Activated CD4-positive, alpha-beta memory T cell treated with anti-CD3 and anti-CD28 coated beads, Interleukin-2, amount 10 ng/mL, durations not matched to agents 7 days and 5 days (primary cell): Measurements from ENCODE around the gene SRRM4. TPM values are rescaled to one million over a fixed set of nuclear protein-coding genes. Genes with fewer than 3 reads are reported as not detected.

Experiments
- CTCF ChIA-PET: fragments of 350-600 bp; sonication (Branson Sonifier 250); formaldehyde crosslinking; loops from one replicate; lab custom pipeline; 2021; ENCODE audit warnings: antibody characterized with exemption, inconsistent platforms; lab: Charles Lee
- POLR2A ChIA-PET: fragments of 350-600 bp; sonication (Branson Sonifier 250); formaldehyde crosslinking; loops from one replicate; lab custom pipeline; 2021; ENCODE audit warnings: antibody characterized with exemption; lab: Charles Lee
- DNase-seq: peaks from one replicate; pipeline ENCODE4 v3.0.0-alpha.2; 2020
- H3K27ac Mint-ChIP-seq: one replicate; pipeline ENCODE4 v1.8.0; 2021; ENCODE audit warnings: mild to moderate bottlenecking, mixed read lengths
- H3K27me3 Mint-ChIP-seq: one replicate; pipeline ENCODE4 v1.8.0; 2021; ENCODE audit warnings: mixed read lengths
- H3K36me3 Mint-ChIP-seq: one replicate; pipeline ENCODE4 v1.8.0; 2021; ENCODE audit warnings: low read depth, mixed read lengths
- H3K4me1 Mint-ChIP-seq: one replicate; pipeline ENCODE4 v1.8.0; 2021; ENCODE audit warnings: mixed read lengths
- H3K4me3 Mint-ChIP-seq: one replicate; pipeline ENCODE4 v1.8.0; 2021; ENCODE audit warnings: mild to moderate bottlenecking, mixed read lengths
- H3K9me3 Mint-ChIP-seq: one replicate; pipeline ENCODE4 v1.8.0; 2021; ENCODE audit warnings: mixed read lengths
- total RNA-seq, 2 experiments: library from RNA; stranded (reverse); gene quantifications; one replicate each; pipeline ENCODE4 v1.2.3, GENCODE V29; 2021

SRRM4 gene
- total RNA-seq, 2 experiments from 2014 or later, result not detected

- Mint-ChIP-seq H3K36me3 (no peaks in the 10 kb centered on the region), H3K4me1 (no peaks in the 10 kb centered on the region), H3K27ac (no peak overlapping the region), H3K4me3 (no peak overlapping the region), H3K9me3 (no peaks in the 10 kb centered on the region), H3K27me3 (no peaks in the 10 kb centered on the region)
- POLR2A ChIA-PET, result no interaction called here
- DNase-seq, result no peak
- CTCF ChIA-PET, result no interaction called here
Observed at GRCh38 chr12:119200601-119201000, 219.3 kb downstream of the SRRM4 start.

- Mint-ChIP-seq H3K27ac (no peak overlapping the region), H3K4me3 (no peak overlapping the region), H3K9me3 (no peaks in the 10 kb centered on the region), H3K27me3 (no peaks in the 10 kb centered on the region), H3K36me3 (no peaks in the 10 kb centered on the region), H3K4me1 (no peaks in the 10 kb centered on the region)
- ChIA-PET POLR2A (no interaction called here), CTCF (no interaction called here)
- no peak for DNase-seq
Observed at GRCh38 chr12:119201789-119202543, 220.6 kb downstream of the SRRM4 start.

- H3K4me1 Mint-ChIP-seq, result no peaks in the 10 kb centered on the region
- CTCF ChIA-PET, result no interaction called here
- POLR2A ChIA-PET, result no interaction called here
- no peak for DNase-seq
- H3K9me3 Mint-ChIP-seq, result no peaks in the 10 kb centered on the region
- no peak overlapping the region for H3K4me3 Mint-ChIP-seq
- H3K36me3 Mint-ChIP-seq, result no peaks in the 10 kb centered on the region
- no peak overlapping the region for H3K27ac Mint-ChIP-seq
- no peaks in the 10 kb centered on the region for H3K27me3 Mint-ChIP-seq
Observed at GRCh38 chr12:119202544-119202943, 221.2 kb downstream of the SRRM4 start.

GRCh38 chr12:119204131-119204530 is 222.8 kb downstream of the SRRM4 start:
- no peak overlapping the region for H3K4me3 Mint-ChIP-seq
- H3K27me3 Mint-ChIP-seq, result no peaks in the 10 kb centered on the region
- no peak overlapping the region for H3K27ac Mint-ChIP-seq
- no peaks in the 10 kb centered on the region for H3K36me3 Mint-ChIP-seq
- ChIA-PET POLR2A (no interaction called here), CTCF (no interaction called here)
- H3K4me1 Mint-ChIP-seq, result no peaks in the 10 kb centered on the region
- no peak for DNase-seq
- no peaks in the 10 kb centered on the region for H3K9me3 Mint-ChIP-seq

GRCh38 chr12:119204671-119205285 is 223.4 kb downstream of the SRRM4 start:
- ChIA-PET CTCF (no interaction called here), POLR2A (no interaction called here)
- no peaks in the 10 kb centered on the region for H3K4me1 Mint-ChIP-seq
- no peaks in the 10 kb centered on the region for H3K36me3 Mint-ChIP-seq
- no peaks in the 10 kb centered on the region for H3K9me3 Mint-ChIP-seq
- no peak for DNase-seq
- H3K4me3 Mint-ChIP-seq, result no peak overlapping the region
- no peaks in the 10 kb centered on the region for H3K27me3 Mint-ChIP-seq
- H3K27ac Mint-ChIP-seq, result no peak overlapping the region

GRCh38 chr12:119206348-119207062 is 225.2 kb downstream of the SRRM4 start:
- Mint-ChIP-seq H3K4me3 (no peak overlapping the region), H3K4me1 (no peaks in the 10 kb centered on the region), H3K36me3 (no peaks in the 10 kb centered on the region), H3K9me3 (no peaks in the 10 kb centered on the region), H3K27me3 (no peaks in the 10 kb centered on the region), H3K27ac (no peak overlapping the region)
- POLR2A ChIA-PET, result no interaction called here
- DNase-seq, result no peak
- CTCF ChIA-PET, result no interaction called here

- no peaks in the 10 kb centered on the region for H3K36me3 Mint-ChIP-seq
- ChIA-PET POLR2A (no interaction called here), CTCF (no interaction called here)
- no peaks in the 10 kb centered on the region for H3K9me3 Mint-ChIP-seq
- H3K27me3 Mint-ChIP-seq, result no peaks in the 10 kb centered on the region
- no peak overlapping the region for H3K27ac Mint-ChIP-seq
- no peak for DNase-seq
- H3K4me3 Mint-ChIP-seq, result no peak overlapping the region
- no peaks in the 10 kb centered on the region for H3K4me1 Mint-ChIP-seq
Observed at GRCh38 chr12:119207063-119207560, 225.8 kb downstream of the SRRM4 start.

GRCh38 chr12:119208626-119209061 is 227.3 kb downstream of the SRRM4 start:
- CTCF ChIA-PET, result no interaction called here
- no peak for DNase-seq
- no peaks in the 10 kb centered on the region for H3K36me3 Mint-ChIP-seq

GRCh38 chr12:119211884-119212283 is 230.5 kb downstream of the SRRM4 start:
- H3K27me3 Mint-ChIP-seq, result no peaks in the 10 kb centered on the region
- H3K27ac Mint-ChIP-seq, result no peak overlapping the region
- no peaks in the 10 kb centered on the region for H3K36me3 Mint-ChIP-seq
- POLR2A ChIA-PET, result no interaction called here
- H3K4me1 Mint-ChIP-seq, result no peaks in the 10 kb centered on the region
- CTCF ChIA-PET, result no interaction called here
- H3K4me3 Mint-ChIP-seq, result no peak overlapping the region
- no peaks in the 10 kb centered on the region for H3K9me3 Mint-ChIP-seq
- no peak for DNase-seq

More at GRCh38 chr12:119208626-119209061, 227.3 kb downstream of the SRRM4 start:
- no peak overlapping the region for H3K4me3 Mint-ChIP-seq
- POLR2A ChIA-PET, result no interaction called here
- H3K27me3 Mint-ChIP-seq, result no peaks in the 10 kb centered on the region
- H3K4me1 Mint-ChIP-seq, result no peaks in the 10 kb centered on the region
- no peak overlapping the region for H3K27ac Mint-ChIP-seq
- no peaks in the 10 kb centered on the region for H3K9me3 Mint-ChIP-seq

Other genes with a start within 250 kb of the SRRM4 start
- not detected for gene HSPB8, start 197.4 kb downstream of the SRRM4 start, total RNA-seq